ENCODE measurements around the gene TECR.

DNA sequence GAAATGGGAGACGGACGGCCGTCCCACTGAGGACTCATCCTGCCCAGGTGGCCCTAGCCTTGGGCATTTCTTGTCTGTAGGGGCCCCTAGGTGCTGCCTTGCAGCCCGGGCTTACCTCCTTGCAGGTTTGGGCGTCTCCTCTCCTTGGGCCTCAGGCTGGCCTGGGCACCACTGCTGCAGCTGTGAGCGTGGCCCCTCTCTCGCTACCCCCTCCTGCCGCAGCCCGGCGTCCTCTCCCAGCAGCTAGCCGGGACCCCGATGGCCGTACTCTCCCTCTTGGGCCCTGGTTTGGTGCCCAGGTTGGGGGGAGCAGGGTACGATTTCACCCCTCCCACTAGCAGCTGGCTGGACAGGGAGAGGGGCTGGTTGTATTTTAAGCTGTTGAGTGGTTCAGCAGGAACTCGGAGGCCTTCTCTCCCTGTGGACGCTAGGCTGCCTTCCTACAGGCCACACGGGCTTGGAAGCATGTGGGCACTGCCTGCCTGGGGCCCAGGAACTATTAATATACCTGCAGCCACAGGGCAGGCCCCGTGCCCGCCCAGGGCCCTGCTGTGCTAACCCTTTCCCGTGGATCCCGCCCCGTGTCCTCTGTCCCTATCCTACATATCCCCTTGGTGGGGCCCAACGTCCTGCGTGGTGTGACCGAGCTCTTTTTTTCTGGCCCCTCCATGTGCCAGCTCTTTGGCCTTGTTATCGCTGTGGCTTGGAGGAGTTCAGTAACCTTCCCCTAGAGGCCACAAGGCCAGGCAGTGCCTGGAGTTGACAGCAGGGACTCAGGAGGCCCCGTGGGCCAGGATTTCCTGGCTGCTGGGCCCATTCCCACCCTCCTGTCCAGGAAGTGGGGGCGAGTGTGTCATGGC is 30.8 kb downstream of the TECR start:
- no peak for TF ChIP-seq ZNF780A (CRISPR knock-in tag; IDR thresholded peaks at IDR 0.05)
- TF ChIP-seq MED1 (CRISPR knock-in tag; IDR thresholded peaks at IDR 0.05): no peak
- no peak for TF ChIP-seq ZNF205 (CRISPR knock-in tag; IDR thresholded peaks at IDR 0.05)
- no peak for TF ChIP-seq ZNF3 (CRISPR knock-in tag; IDR thresholded peaks at IDR 0.05)
- TF ChIP-seq, protein P1, sequence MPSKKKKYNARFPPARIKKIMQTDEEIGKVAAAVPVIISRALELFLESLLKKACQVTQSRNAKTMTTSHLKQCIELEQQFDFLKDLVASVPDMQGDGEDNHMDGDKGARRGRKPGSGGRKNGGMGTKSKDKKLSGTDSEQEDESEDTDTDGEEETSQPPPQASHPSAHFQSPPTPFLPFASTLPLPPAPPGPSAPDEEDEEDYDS (CRISPR knock-in tag; IDR thresholded peaks at IDR 0.05): no peak
